Muscle layer of colon (tissue), 2 donors: ENCODE measurements around the gene SPDEF.

Experiments
- H3K27ac ChIP-seq: one replicate; pipeline ENCODE4 v1.7.0; 2013; ENCODE audit warnings: low read depth, mild to moderate bottlenecking, low read length, moderate library complexity
- H3K27me3 ChIP-seq, 2 donors: one replicate each; pipeline ENCODE4 v1.7.0; 2013; ENCODE audit warnings: low read length in 2 of 2, mild to moderate bottlenecking in 2 of 2; ENCODE audit not compliant: insufficient read depth in 2 of 2, control insufficient read depth in 1 of 2
- H3K36me3 ChIP-seq: one replicate; pipeline ENCODE4 v1.7.0; 2013; ENCODE audit warnings: mild to moderate bottlenecking, low read length; ENCODE audit not compliant: insufficient read depth
- H3K4me1 ChIP-seq: one replicate; pipeline ENCODE4 v1.7.0; 2013; ENCODE audit warnings: mild to moderate bottlenecking, low read length; ENCODE audit not compliant: insufficient read depth
- H3K4me3 ChIP-seq, 2 donors: one replicate each; pipeline ENCODE4 v1.7.0; 2013; ENCODE audit warnings: low read length in 2 of 2, low read depth in 1 of 2, mild to moderate bottlenecking in 1 of 2, moderate library complexity in 1 of 2
- H3K9ac ChIP-seq: one replicate; pipeline ENCODE4 v1.7.0; 2013; ENCODE audit warnings: low read length
- H3K9me3 ChIP-seq: one replicate; pipeline ENCODE4 v1.7.0; 2013; ENCODE audit warnings: mild to moderate bottlenecking, low read length
- donor health status: abdominal sarcoma.
- donor health status: Adenocarcinoma of cecum.

The SPDEF gene

DNA sequence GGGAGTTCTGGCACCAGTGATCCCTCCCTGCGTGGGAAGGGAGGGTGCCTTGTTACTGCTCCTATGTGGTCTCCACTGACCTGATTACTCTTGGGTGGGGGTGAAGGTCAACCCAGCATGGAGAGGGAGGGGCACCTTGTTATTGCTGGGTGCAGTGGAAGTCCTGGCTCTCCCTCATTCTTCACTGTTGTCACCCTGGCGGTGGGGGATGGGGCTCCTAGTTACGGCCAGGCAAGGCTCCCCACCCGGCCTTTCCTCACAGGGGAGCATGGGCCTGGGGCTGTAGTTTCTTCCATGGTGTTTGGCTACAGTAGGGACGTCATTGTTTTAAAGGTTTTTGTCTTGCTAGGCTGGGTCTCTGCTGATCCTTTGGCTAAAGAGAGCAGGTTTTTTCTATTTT is 49.4 kb downstream of the SPDEF start:
- no peak overlapping the region for H3K4me3 ChIP-seq
- peaks cover 4% of the 10 kb centered on the region for H3K9me3 ChIP-seq
- no peak overlapping the region for H3K9ac ChIP-seq
- no peaks in the 10 kb centered on the region for H3K27me3 ChIP-seq
- no peak overlapping the region for H3K27ac ChIP-seq
- no peaks in the 10 kb centered on the region for H3K36me3 ChIP-seq
- H3K4me1 ChIP-seq, result no peaks in the 10 kb centered on the region

DNA sequence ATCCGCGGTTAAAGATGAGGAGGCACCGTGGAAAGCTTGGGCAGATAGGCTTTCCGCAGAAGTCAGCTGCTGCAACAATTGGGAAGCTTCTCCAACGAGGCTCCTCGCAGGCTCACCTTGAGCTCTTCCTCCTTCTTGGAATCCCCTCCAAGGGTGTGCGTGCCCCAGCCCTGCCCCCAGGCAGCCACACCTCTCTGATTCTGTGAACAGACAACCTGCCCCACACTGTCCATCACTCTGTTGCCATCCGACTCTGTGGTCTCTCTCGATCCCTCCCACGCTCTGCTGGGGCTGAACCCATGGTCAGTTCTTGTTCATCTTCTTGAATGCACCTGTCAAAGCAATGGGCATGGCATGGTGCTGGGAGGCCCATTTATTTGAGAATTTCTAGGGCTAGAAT is 58.7 kb downstream of the SPDEF start:
- H3K27me3 ChIP-seq, result no peaks in the 10 kb centered on the region
- no peak overlapping the region for H3K4me3 ChIP-seq
- H3K36me3 ChIP-seq, result no peaks in the 10 kb centered on the region
- H3K4me1 ChIP-seq, result no peaks in the 10 kb centered on the region
- H3K9ac ChIP-seq, result no peak overlapping the region
- H3K27ac ChIP-seq, result no peak overlapping the region
- no peaks in the 10 kb centered on the region for H3K9me3 ChIP-seq

DNA sequence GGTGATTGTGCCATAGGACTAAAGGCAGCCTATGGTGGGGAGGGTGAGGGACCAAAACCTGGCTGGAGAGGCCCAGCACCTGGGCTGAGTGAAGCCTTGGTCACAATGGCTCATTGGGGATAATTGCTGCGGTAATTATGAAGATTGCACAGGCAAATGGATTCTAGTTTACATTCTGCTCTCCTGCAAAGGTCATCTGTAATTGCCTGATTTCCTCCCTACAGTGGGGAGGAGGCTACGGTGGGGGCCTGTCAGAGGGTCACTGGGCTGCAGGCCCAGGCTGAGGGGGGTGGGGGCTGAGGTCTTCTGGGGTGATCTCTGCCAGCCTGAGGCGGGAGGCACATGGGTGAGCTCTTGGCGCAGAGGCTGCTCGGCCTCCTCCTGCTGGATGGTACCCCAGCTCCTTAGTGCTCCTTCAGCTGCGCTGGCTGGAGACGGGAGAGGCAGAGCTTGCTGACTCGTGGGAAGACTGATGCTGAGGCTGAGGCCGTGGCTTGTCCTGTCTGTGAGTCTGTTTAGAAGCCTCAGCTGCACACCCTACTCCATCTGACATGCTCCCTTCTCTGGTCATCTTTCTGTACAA is 59.9 kb downstream of the SPDEF start:
- Histone ChIP-seq H3K36me3 (no peaks in the 10 kb centered on the region), H3K9me3 (no peaks in the 10 kb centered on the region)

DNA sequence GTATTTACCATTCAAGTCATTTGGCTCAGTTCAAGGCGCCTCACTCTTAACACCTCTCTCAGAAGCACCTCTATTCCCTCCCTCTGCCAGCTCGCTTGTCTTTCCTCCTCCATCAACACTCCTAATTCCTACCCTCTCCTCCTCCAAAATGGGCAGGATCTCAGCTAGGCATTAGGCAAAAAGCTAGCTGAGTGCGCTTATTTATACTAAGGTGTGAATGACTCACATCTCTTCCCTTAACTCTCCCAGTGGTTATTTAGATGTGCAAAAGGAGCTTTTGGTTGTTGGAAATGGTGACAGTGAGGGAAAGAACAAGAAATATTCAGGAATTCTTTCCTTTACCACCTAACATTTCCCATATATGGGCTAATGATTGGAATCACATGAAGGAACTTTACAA is 61.2 kb downstream of the SPDEF start:
- H3K27ac ChIP-seq, result no peak overlapping the region
- peaks cover 8% of the 10 kb centered on the region for H3K4me1 ChIP-seq
- no peak overlapping the region for H3K4me3 ChIP-seq
- H3K9ac ChIP-seq, result no peak overlapping the region
- no peaks in the 10 kb centered on the region for H3K36me3 ChIP-seq
- H3K27me3 ChIP-seq, result no peaks in the 10 kb centered on the region
- no peaks in the 10 kb centered on the region for H3K9me3 ChIP-seq

More for the DNA sequence above, 59.9 kb downstream of the SPDEF start:
- Histone ChIP-seq H3K27ac (no peak overlapping the region), H3K4me3 (no peak overlapping the region), H3K27me3 (no peaks in the 10 kb centered on the region), H3K4me1 (peaks cover 3% of the 10 kb centered on the region), H3K9ac (no peak overlapping the region)

DNA sequence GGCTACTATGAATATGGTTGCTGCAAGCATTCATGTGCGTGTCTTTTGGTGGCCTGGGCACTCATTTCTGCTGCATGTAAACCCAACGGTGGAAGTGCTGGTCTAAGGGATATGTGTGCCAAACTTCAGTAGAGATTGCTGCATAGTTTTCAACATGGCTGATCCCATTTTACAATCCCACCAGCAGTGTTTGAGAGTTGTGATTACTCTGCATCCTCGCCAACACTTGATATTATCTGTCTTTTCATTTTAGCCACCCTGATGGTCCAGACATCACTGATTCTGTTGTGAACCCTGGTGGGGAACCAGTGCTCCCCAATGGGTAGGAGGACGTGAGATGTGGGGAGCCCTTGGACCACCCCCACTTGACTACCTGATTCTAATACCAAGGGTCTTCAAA is 62.8 kb downstream of the SPDEF start:
- no peak overlapping the region for H3K9ac ChIP-seq
- no peaks in the 10 kb centered on the region for H3K9me3 ChIP-seq
- H3K27me3 ChIP-seq, result no peaks in the 10 kb centered on the region
- no peak overlapping the region for H3K4me3 ChIP-seq
- no peak overlapping the region for H3K27ac ChIP-seq
- H3K4me1 ChIP-seq, result peaks cover 8% of the 10 kb centered on the region
- H3K36me3 ChIP-seq, result no peaks in the 10 kb centered on the region

DNA sequence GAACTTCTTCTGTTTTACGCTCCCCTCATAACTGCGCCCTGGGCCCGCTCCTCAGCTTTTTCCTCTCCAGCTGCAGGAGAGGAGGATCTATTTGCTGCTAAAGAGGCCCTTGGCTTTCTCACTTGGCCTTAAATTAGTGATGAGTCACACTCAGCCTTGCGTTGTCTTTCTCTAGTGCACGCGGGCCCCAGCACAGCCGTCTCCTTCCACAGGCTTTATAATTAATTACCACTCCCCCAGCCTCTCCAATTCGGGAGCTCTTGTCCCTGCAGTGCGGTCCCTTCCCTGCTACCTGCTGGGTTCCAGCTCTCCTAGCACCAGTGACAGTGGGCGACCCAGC is 65.1 kb downstream of the SPDEF start:
- H3K4me1 ChIP-seq, result peaks cover 8% of the 10 kb centered on the region
- peak overlapping the region in 1 of 2 donors; percentile 12 for H3K4me3 ChIP-seq
- no peaks in the 10 kb centered on the region for H3K9me3 ChIP-seq
- no peaks in the 10 kb centered on the region for H3K36me3 ChIP-seq
- H3K27ac ChIP-seq, result no peak overlapping the region
- no peaks in the 10 kb centered on the region for H3K27me3 ChIP-seq
- H3K9ac ChIP-seq, result no peak overlapping the region

DNA sequence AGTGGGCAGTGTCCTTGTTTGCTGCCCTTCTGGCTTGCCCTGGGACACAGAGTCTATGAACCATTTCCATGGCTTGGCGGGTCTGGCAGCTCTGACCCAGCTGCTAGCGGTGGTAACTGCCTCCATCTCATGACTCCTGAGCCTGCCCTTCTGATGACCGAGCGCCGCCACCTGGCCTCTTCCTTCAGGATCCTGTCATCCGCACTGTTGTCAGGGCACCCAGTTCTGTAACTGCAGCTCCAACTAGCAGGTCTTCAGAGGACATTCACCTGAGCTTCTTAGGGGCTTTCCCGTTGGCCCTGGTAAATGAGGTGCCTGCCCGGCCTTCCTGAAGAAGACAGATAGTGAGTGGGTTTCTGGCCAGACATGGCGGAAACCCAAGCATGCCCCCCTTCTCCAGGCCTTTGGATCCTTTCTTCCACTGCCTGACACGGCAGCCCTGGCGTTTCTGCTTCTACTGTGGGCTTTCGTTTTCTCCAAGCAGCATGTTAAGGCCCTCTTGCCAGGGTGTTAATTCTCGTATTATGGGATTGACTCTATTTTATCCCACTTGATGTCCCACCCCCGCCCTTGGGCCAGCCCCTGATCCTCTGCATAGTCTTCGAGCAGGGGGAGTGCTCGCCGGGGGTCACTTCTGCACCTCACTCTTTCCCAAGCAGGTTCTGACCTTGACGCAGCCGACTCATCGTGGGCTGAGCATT is 65.6 kb downstream of the SPDEF start:
- no peaks in the 10 kb centered on the region for H3K36me3 ChIP-seq
- H3K4me1 ChIP-seq, result peaks cover 8% of the 10 kb centered on the region
- no peak overlapping the region for H3K27ac ChIP-seq
- H3K27me3 ChIP-seq, result no peaks in the 10 kb centered on the region
- H3K9ac ChIP-seq, result no peak overlapping the region
- no peaks in the 10 kb centered on the region for H3K9me3 ChIP-seq
- H3K4me3 ChIP-seq, result peak overlapping the region in 1 of 2 donors; percentile 12

DNA sequence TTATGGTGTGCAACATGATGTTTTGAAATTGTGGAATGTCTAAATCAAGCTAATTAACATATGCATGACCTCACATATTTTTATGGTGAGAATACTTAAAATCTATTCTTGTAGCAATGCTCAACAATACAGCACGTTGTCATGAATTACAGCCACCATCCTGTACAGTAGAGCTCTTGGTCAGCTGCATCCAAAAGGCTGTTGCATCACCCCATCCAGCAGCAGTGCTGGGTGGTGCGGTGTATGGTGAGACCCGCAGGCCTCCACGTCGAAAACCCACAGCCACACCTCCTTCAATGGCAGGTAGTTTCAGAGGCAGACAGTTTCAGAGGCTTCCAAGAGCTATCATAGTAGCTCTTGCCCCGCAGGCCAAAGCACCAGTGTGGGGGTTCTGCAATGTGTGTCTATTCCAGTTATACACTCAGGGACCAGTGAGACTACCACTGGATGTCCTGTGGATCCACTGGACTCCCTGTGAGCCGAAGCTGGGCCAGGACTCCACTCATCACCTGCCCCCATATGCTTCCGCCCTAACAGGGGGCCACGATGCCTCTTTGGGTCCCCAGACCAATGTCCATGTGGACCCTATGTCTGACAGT is 66.8 kb downstream of the SPDEF start:
- H3K9me3 ChIP-seq, result no peaks in the 10 kb centered on the region
- H3K4me1 ChIP-seq, result peaks cover 8% of the 10 kb centered on the region
- no peaks in the 10 kb centered on the region for H3K36me3 ChIP-seq
- no peaks in the 10 kb centered on the region for H3K27me3 ChIP-seq
- H3K27ac ChIP-seq, result no peak overlapping the region
- no peak overlapping the region for H3K9ac ChIP-seq
- no peak overlapping the region for H3K4me3 ChIP-seq
